Measurements from ENCODE around the gene ING3.
A peak's percentile ranks its signal among the peaks of the same experiment; 100 is the strongest.

ING3 gene, protein sequence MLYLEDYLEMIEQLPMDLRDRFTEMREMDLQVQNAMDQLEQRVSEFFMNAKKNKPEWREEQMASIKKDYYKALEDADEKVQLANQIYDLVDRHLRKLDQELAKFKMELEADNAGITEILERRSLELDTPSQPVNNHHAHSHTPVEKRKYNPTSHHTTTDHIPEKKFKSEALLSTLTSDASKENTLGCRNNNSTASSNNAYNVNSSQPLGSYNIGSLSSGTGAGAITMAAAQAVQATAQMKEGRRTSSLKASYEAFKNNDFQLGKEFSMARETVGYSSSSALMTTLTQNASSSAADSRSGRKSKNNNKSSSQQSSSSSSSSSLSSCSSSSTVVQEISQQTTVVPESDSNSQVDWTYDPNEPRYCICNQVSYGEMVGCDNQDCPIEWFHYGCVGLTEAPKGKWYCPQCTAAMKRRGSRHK

DNA sequence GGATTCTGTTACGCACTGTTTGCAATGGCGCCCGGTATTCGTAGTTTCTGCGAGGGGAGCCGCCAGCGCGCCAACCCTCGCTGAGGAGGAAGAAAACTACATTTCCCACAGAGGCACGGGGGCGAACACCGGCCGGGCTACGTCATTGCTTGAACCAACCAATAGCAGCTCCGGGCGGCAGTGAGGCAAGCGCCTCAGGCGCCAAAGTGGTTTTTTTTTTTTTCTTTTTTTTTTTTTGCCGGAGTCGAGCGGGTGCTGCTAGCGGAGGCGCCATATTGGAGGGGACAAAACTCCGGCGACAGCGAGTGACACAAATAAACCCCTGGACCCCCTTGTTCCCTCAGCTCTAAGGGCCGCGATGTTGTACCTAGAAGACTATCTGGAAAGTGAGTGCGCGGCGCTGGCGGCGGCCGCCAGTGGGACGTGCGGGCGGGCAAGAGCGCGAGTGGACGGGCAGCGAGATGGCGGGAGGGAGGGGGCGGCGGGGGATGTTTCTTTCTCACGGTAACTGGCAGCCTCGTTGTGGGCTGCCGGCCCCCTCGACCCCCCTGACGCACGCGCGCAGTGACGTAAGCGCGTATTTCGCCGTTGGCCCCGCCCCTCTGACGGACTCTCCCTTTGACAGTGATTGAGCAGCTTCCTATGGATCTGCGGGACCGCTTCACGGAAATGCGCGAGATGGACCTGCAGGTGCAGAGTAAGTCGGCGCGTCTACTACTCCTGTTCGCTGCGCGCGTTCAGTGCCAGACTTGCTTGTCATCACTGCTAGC, at the start of gene ING3:
Gene ING3 (plus strand): TSS at position 239 of the 770 bp plus-strand sequence. CDS start 120 bp downstream, at position 359.
- peak; percentile 91 to 94 for DNase-seq (ENCODE audit: low read depth in 2 of 2)

GRCh38 chr7:120915314-120916105, 35.1 kb upstream of the ING3 start:
- DNase-seq (ENCODE audit: low read depth in 2 of 2), result no peak

DNA sequence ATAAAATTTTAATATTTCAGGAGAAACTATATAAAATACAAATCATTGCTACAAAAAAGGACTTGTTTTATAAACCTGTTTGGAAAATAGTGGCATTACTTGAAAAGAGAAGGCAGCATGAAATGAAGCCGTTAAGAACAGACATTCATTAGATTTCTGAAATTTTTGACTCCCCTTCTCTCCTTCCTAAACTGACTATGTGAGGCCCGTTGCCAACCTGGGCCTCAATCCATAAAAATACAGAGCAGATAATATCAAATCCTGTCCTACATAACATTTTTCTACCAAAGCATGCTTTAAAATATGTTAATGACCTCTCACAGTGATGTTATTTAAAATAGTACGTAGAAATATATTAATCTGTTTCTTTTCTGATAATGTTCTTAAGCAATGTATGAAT, 34.5 kb upstream of the ING3 start:
- DNase-seq (ENCODE audit: low read depth in 2 of 2), result no peak

GRCh38 chr7:120916538-120916937, 34.0 kb upstream of the ING3 start:
- DNase-seq (ENCODE audit: low read depth in 2 of 2), result no peak

DNA sequence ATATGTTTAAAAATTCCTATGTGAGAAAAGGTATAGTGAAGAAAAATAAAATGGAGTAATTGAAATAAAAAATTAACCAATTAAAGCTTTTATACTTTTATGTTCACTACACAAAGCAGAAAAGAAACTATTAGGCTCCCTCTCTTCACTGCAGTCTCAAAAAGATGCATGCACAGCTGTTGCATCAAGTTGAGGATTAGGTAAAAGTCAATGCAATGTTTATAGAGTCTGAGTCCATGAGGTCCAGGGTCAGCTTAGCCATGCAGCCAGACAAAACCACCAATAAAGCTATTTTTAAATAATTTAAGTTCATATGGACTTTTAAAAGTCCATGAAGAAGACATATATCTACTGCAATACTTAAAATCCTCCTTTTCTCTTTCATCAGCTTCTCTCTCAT, 31.1 kb upstream of the ING3 start:
- DNase-seq (ENCODE audit: low read depth in 2 of 2), result no peak

GRCh38 chr7:120920034-120920433, 30.5 kb upstream of the ING3 start:
- no peak for DNase-seq (ENCODE audit: low read depth in 2 of 2)

GRCh38 chr7:120920591-120921274, 29.8 kb upstream of the ING3 start:
- no peak for DNase-seq (ENCODE audit: low read depth in 2 of 2)

GRCh38 chr7:120924837-120925236, 25.7 kb upstream of the ING3 start:
- DNase-seq (ENCODE audit: low read depth in 2 of 2), result no peak

- DNase-seq (ENCODE audit: low read depth in 2 of 2), result no peak
Measured at GRCh38 chr7:120925392-120925791, 25.2 kb upstream of the ING3 start.

- no peak for DNase-seq (ENCODE audit: low read depth in 2 of 2)
Measured at GRCh38 chr7:120926943-120927346, 23.6 kb upstream of the ING3 start.

GRCh38 chr7:120927454-120928103, 23.0 kb upstream of the ING3 start:
- DNase-seq (ENCODE audit: low read depth in 2 of 2), result no peak

GRCh38 chr7:120931243-120931642, 19.3 kb upstream of the ING3 start:
- no peak for DNase-seq (ENCODE audit: low read depth in 2 of 2)

DNA sequence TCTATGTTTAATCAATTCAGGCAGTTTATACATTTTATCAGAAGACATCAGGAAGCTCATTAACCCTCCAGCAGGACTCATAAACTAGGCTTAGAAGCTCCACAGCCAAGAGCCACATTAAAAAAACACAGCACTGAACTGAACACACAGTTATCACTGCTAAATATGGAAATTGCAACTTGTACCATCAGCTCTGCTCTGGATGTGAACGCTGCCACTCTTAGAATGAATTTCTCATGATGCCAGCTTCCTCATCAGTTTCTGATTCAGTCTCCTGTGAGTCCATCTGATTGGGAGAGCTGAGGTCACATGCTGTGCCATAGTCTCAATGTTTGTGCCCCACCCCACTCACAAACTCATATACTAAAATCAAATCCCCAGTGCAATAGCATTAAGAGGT, 17.1 kb upstream of the ING3 start:
- no peak for DNase-seq (ENCODE audit: low read depth in 2 of 2)

DNA sequence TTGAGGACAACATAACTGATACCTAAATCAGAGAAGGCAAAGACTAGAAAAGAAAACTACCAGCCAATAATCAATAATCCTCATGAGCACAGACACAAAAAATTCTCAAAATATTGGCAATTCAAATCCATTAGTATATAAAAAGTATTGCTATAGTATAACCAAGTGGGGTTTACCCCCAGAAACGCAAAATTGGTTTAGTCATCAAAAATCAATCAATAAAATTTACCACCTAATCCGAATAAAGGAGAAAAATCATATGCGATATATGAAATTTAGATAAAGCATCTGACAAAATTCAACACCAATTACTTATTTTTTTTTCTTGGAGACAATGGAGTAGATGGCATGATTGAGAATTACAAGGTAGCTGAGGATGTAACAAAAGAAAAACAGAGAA, 11.2 kb upstream of the ING3 start:
- DNase-seq (ENCODE audit: low read depth in 2 of 2), result no peak

DNA sequence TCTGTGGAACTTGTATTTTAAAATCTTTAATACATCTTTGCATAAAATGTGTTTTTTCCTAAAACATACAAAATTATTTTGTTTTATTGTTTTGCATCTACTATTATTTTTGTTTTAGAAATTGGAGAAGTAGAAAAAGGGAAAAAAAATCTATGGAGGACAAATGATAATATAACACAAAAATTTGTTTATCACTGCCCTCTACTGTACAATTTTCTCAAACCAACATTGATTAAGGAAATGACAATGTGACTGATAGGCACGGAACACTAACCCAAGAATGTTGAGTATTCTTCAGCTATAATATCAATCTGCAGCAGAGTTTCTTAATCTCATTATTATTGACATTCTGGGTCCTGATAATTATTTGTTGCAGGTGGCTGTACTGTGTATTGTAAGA, 9.5 kb upstream of the ING3 start:
- no peak for DNase-seq (ENCODE audit: low read depth in 2 of 2)

DNA sequence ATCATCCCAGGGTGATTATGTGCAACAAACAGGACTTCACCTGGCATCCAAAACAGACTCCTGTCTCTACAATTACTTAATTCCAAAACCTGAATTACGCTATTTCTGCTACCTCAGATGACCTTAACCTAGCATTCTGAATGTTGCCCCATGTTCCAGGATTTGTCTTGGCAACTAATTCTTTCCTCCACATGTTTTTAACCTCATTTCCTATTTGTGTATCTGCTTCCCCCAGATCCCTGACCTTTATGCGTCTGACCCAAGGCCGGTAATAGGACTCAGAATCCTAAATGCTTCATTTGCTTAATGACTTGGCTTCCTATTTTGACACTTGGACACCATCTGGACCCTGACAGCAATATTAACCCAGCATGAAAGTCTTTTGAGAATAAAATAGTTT, 8.7 kb upstream of the ING3 start:
- DNase-seq (ENCODE audit: low read depth in 2 of 2), result no peak

DNA sequence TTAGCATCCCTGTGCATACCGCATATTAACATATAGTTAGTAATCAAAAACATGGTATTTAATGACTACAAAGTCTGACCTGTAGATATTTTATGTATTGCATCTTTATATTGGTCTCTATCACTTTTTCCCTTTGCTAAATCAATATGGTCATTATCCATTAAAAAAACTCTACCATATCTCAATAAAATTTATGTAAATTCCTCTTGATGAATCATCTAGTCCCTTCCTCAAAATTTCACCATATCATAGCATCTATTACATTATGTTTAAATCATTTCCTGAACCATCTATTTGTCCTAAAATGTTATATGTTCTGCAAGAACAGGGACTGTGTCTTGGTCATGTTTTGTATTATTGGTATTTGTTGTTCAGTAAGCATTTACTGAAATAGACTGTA, 7.7 kb upstream of the ING3 start:
- no peak for DNase-seq (ENCODE audit: low read depth in 2 of 2)

GRCh38 chr7:120944826-120945562, 5.6 kb upstream of the ING3 start:
- no peak for DNase-seq (ENCODE audit: low read depth in 2 of 2)

DNA sequence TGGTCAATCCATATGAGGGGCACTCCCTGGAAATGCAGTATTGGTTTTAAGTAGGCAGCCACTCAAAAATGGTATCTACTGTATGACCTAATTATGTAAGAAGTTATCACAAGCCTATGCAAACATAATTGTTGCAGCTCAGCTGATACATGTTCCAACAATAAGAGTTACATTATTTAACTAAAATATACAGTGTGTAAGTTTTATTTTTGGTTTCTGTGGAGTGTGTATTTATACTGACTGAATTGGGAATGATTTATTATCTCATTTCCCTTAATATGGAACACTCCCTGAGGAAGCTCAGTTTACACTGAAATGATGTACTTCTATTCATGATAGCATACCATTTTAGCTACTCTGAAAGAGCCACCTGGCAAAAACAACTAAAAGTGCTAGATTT, 2.6 kb upstream of the ING3 start:
- DNase-seq (ENCODE audit: low read depth in 2 of 2), result no peak

DNA sequence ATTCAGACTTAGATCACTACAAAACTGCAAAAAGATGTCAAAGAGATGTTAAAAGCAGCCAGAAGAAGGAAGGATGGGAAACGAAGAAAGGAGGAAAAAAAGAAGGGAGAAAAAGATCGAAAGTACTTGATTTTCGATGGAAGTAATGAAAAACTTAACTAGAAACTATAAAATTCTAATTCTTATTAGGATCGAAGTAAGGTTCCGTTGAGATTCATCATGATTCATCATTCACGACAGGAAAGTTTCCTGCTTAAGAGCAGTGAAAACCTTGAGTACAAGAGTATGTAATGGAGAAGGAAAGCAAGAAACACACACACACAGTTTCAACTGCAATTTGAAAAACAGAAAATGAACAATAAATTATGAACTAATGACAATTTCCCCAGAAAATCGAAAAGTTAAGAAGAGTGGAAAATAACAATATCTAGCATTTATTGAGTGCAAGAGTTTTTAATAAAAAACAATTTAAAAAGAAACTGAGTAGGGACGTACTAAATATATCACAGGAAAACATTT, 1.1 kb upstream of the ING3 start:
- no peak for DNase-seq (ENCODE audit: low read depth in 2 of 2)

All from stimulated activated CD8-positive, alpha-beta memory T cell treated with anti-CD3 and anti-CD28 coated beads, Interleukin-2, amount 100 ng/mL, for 48 hours (primary cell).